Measurements from ENCODE around the gene ERN2. TPM values are rescaled to one million over a fixed set of nuclear protein-coding genes. Genes with fewer than 3 reads are reported as not detected.

ERN2 gene
- total and polyA plus RNA-seq, 2 of the 4 experiments (the other 2 are of a cell fraction): 0.39 to 0.54 TPM

DNA sequence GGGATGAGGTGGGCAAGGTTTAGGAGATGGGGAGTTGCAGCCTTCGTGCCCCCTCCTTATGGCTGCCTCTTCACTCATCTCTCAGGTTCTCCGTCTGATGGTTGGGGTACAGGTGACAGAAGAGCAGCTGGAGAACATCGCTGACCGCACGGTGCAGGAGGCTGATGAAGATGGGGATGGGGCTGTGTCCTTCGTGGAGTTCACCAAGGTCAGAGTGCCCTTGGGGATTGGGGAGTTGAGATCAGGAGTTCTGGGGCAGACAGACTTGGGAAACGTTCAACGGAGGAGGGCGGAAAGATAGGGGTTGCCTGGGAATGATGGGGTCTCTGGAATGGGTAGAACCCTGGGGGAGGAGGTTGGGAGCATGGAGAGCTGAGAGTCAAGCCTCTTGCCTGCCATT is 44.1 kb upstream of the ERN2 start:
- Histone ChIP-seq H4K91ac (ENCODE audit: insufficient read depth, low read depth, low read length) (no peak overlapping the region), H2BK5ac (ENCODE audit: low read depth, low read length, poor library complexity, severe bottlenecking) (no peak overlapping the region), H3K56ac (ENCODE audit: extremely low read depth, insufficient read depth, low read length) (no peak overlapping the region), H3K23ac (ENCODE audit: low read depth, low read length) (no peak overlapping the region), H4K5ac (ENCODE audit: low read depth, low read length) (no peak overlapping the region), H3K9me1 (ENCODE audit: insufficient read depth, low read length) (no peaks in the 10 kb centered on the region), H3K36me3 (ENCODE audit: control insufficient read depth, insufficient read depth, low read length) (no peaks in the 10 kb centered on the region), H3K79me1 (ENCODE audit: low read depth in 1 of 2, low read length in 2 of 2) (no peaks in the 10 kb centered on the region), H2AK5ac (ENCODE audit: low read depth, low read length) (no peak overlapping the region), H2AK9ac (replicated peaks; ENCODE audit: low read depth, low read length, poor library complexity) (no peak overlapping the region), H3K9ac (ENCODE audit: low read depth, low read length) (no peak overlapping the region), H3K18ac (ENCODE audit: low read depth, low read length) (no peak overlapping the region), H3K27ac (ENCODE audit: insufficient read depth, low read length) (no peak overlapping the region), H2BK20ac (ENCODE audit: low read depth, low read length) (no peak overlapping the region), H2BK15ac (ENCODE audit: low read depth, low read length) (no peak overlapping the region), H3K4me1 (ENCODE audit: control insufficient read depth, insufficient read depth, low read length) (no peaks in the 10 kb centered on the region; the same call in 1 of the 2 replicates), H2AFZ (replicated peaks; ENCODE audit: low read length, poor library complexity) (no peak overlapping the region), H3K4me3 (ENCODE audit: insufficient read depth, low read depth, low read length) (no peak overlapping the region), H4K20me1 (ENCODE audit: insufficient read depth, low read length) (no peaks in the 10 kb centered on the region), H3K4ac (ENCODE audit: low read depth, low read length) (no peak overlapping the region), H2BK120ac (ENCODE audit: low read depth, low read length) (no peak overlapping the region), H3K4me2 (ENCODE audit: low read depth, low read length) (no peak overlapping the region), H4K8ac (ENCODE audit: low read depth in 2 of 2, low read length in 2 of 2) (no peak overlapping the region), H3K9me3 (ENCODE audit: control insufficient read depth, insufficient read depth, low read length) (no peaks in the 10 kb centered on the region; the same call in 1 of the 2 replicates), H3K27me3 (ENCODE audit: control insufficient read depth, insufficient read depth, low read length) (peaks cover 25% of the 10 kb centered on the region), H3K14ac (replicated peaks; ENCODE audit: low read depth, low read length) (no peak overlapping the region)
- DNase-seq (no peak), ATAC-seq (ENCODE audit: low read depth) (no peak)
- ChIA-PET CTCF (no interaction called here), POLR2A (ENCODE audit: unreplicated experiment) (no interaction called here)
- intact Hi-C loops (cut with micrococcal nuclease): no loop called here
- BruUV-seq (replicated peaks): no TSS peak
- dilution Hi-C loops (cut with HindIII; ENCODE audit: low sequenced_read_pairs, unreplicated experiment): no loop called here
- in situ Hi-C loops (cut with MboI; ENCODE audit: low sequenced_read_pairs): no loop called here
- no peak for TF ChIP-seq BHLHE40 (IDR thresholded peaks at IDR 0.05; ENCODE audit: low read depth, low read length)
- TF ChIP-seq SMC3 (IDR thresholded peaks at IDR 0.05; ENCODE audit: low read depth, low read length): no peak
- TF ChIP-seq POLR2A (IDR thresholded peaks at IDR 0.05; ENCODE audit: low read depth, low read length): no peak
- TF ChIP-seq, protein P1, sequence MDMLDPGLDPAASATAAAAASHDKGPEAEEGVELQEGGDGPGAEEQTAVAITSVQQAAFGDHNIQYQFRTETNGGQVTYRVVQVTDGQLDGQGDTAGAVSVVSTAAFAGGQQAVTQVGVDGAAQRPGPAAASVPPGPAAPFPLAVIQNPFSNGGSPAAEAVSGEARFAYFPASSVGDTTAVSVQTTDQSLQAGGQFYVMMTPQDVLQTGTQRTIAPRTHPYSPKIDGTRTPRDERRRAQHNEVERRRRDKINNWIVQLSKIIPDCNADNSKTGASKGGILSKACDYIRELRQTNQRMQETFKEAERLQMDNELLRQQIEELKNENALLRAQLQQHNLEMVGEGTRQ (IDR thresholded peaks at IDR 0.05; ENCODE audit: low read depth, low read length): no peak
- no peak for TF ChIP-seq RFX5 (IDR thresholded peaks at IDR 0.05; ENCODE audit: low read depth, low read length)
- 56% methylated on average over 4 of the region's 9 CpGs; no CpG with 5 or more reads in 1 of the 2 experiments for WGBS, 2 experiments (ENCODE audit: extremely low coverage in 2 of 2, insufficient read length in 1 of 2)
